GM21367 (cell line): Measurements from ENCODE around the gene GLIS1.

Experiments used
- ATAC-seq: cut with Tn5 transposase; IDR thresholded peaks from one replicate; pipeline ENCODE4 v1.9.1; 2021; ENCODE audit not compliant: unreplicated experiment

Gene GLIS1

DNA sequence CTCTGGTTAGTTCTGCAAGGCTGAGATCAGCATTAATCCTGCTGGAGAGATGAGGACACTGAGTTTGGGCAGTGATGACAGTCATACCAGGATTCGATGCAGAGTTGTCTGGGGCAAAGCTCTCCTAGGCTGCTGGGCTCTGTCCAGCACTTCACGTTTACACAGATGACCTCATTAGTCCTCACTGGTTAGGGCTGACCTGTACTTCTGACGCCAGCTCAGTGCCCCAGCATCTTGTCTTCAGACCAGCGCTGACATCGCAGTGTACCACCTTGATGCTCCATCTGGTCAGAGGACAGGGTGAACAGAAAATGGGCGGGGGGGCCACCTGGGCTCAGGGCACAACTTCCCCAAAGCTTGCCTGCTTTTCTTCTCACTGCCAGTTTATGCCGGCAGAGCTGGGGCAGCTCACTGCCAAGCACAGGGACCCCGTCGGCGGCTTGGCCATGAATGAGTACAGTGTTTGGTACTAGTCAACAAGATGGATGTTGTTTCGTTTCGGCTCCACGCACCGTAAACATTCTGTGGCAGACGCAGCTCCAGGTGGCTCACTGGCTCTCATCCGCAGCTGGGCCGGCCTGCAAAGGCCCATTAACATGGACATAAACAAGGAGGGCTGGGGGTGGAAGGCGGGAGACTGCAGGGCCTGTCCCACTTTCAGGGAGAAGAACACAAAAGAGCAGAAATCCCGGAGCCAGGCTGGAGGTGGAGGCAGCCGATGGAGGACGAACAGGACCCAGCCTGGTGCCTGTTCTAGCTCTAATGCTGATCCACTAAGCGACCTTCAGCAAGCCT, 118.7 kb downstream of the GLIS1 start:
- no peak for ATAC-seq

DNA sequence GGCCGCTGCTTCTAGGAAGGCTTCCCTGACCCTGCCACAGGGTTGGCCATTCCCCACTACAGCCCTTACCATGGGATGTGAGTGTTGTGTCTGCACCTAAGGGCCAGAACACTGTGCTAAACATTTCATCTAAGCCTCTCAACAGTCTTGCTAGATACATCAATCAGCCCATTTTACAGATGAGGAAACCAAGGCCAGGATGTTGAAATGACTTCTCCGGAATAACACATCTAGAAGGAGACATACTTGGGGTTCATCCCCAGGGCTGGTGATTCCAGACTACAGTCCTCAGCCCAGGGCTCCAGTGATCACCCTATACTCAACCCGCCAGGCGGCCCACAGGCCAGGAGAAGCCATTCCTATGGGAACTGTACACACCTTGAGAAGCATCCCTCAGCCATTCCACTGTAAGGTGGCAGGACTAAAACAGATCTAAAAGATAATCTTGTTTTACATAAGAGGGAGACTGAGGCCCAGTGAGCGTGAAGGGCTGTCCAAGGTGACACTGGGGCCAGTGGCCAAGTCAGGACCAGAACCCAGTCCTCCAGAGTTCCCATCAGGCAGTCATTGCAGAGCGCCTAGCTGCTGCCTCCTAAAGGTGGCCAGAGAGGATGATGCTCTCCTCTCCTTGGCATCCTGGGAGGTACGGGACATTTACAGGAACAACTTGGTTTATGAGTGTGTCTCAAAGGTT, 119.5 kb downstream of the GLIS1 start:
- no peak for ATAC-seq

DNA sequence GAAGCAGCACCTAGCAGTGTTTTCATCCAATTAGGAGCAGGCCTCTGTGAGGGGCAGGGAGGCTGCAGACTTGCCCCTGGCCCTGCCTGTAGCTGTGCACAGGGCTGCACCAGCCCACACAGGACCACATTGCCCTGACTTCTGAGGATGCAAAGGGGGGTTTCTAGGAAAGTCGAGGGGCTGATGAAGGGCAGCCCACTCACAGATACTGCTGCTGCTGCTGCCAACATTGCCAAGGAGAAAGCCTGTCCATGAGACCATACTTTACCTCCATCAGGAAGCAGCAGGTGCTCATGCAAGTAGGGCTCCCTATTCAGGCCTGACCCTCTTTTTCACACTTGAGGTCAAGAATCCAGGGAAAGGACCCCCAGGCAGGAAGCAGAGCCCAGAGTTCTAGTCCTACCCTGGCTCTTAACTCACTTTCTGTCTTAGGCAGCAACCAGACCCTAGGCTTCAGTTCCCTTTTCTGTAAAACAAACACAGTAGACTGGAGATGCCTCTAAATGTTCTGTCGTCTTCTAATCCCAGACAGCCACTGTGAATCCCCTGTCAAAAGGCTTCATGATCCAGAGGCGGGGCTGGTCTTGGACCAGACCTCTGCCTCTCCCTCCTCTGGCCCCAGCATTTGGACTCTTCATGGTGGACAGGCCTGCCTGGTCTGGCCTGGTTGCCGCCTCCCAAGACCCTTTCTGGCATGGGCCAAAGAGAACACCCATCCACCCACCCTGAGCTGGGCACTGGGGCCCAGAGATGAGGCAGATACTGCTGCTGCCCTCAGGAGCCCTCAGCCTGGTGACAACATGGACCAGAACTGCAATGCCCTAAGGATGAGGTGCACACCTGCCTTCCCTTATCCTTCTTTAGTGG, 120.2 kb downstream of the GLIS1 start:
- no peak for ATAC-seq

DNA sequence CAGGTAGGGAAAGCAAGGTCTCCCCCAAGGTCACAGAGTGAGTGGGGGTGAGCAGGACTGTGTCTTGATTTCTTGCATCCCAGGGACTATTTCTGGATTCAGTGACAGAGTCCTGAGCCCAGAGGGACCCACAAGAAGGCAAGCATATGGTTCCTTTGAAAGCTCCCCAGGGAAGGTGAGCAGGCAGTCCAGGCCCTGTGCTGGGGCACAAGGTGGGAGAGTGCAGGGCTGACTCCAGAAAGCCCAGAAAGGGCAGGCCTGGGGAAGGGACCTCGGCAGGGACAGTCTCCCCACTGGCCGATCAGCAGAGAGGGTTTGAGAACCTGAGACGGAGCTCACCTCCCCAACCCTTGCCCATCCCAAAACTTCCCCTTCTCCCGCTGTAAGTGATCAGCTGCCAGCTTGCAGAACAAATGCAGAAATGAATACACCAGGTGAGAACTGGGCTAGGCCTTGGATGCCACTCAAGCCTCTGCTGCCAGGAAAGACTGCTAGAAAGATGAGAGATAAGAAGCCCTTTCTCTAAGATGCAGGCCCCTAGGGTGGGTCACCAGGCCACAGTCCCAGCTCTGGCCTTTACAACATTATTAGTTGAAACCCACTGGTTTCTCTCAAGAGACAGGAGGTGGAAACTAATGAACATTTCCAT, 121.0 kb downstream of the GLIS1 start:
- no peak for ATAC-seq

DNA sequence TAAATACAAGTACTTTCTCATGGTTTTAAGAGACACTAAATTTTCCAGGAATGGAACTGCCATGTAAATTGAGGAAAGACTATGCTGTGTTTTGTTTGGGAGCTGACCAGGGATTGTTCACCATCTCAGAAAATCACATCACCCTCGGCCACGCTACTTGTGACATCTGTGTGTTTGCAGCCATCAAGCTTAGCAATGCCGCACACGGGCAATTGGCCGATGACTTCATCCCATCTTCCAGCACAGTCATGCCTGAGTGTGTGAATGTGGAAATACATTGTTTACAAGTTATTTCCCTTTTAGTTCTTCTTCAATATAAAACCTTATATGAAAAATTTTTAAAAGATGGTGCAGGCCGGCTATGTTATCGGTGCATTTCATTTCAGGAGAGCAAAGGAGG, 121.6 kb downstream of the GLIS1 start:
- ATAC-seq, result no peak

DNA sequence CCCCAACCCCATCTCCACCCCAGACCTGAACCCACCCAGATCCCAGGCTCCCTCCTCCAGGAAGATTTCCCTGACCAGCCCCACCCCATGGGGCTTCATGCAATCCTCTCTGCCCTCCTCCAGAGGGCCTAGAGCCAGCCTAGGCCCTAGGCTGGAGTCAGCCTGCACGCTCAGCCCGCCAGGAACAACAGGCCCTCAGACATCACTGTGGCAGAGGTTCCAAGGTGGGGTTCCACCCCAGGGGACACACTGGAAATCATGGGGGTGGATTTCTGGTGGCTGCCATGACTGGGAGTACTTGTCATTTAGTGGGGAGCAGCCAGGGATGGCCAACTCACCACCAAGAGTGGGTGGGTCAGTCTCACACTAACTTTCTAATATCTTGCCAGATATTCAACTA, 122.0 kb downstream of the GLIS1 start:
- ATAC-seq, result no peak

DNA sequence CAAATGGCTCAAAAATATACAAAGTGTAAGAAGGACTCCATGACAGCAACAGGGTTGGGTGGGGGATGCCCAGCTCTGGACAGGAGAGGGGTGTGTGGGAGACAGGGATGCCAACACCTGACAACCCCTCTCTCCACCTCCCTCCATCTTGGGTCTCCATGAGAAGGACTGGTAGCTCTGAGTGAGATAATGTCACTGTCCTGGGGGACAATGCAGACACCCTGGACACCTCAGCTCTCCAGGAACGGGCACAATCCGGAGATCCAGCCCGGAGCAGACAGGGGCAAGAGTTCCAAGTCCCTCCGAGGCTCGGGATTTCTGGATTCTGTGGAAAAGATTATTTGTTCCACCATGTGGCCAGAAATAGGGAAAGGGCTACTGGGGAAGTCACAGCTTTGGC, 122.5 kb downstream of the GLIS1 start:
- no peak for ATAC-seq

DNA sequence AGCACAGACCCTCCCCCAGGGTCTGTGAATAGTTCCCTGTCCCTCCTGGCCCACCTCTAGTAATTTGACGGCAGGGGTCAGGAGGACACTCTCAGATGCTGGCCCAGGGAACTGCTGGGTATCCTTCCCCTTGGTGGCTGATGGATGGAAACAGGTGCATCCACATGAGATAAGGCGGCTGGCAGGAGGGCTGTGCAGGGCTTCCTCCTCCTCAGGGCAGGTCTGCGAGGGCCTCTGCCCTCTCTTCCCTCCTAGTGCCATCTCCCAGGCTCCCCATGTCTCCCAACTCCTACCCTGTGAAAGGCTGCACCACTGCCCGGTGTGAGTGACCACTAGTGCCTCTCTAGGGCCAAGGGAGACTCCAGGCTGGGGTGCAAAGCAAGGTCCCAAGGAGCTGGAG, 123.9 kb downstream of the GLIS1 start:
- ATAC-seq, result no peak

DNA sequence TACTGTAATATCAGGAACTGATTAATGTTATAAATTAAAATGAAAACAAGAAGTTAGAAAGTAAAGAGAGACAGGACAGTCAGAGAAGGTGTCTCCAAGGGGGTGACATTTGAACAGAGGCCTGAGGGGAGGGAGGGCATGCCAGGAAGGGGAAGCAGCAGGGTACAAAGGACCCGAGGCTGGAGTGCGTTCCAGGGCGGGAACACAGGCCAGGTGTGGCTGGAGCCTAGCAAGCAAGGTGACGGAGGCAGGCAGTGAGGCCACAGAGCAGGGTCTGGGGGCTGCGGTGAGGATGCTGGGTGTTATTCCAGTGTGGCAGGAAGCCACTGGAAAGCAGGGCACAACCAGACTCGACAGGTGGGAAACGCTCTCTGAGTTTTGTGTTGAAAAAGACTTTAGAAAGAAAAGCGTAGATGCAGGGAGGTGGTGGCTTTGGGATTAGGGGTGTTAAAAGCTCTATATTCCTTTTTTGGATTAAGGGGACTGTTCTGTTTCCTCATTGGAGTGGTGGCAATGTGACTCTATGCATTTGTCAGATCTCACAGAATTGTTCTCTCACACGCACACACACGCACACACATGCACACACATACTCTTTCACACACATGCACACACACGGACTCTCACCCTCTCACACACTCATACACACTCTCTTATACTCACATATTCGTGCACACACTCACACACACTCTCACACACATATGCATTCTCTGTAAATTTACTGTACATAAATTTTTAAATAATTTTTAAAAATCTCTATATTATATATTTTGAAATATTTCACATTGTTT, 124.5 kb downstream of the GLIS1 start:
- ATAC-seq, result no peak

DNA sequence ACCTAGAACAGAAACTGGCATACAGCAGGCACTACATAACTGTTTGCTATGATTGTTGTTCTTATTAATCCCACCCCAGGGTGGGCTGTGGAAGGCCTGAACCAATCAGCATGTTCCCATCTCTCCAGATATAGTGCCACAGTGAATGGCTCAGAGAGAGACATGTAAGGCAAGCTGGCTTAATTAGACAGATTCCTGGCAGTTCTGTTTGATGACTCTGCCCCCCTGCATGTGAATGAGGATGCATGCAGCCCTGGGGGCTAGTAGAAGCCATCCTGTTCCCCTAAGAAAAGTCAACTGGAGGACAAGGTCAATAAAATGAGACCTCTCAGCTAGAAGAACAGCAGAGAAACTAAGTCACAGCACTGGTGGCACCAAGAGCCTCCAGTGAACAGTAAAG, 130.3 kb downstream of the GLIS1 start:
- ATAC-seq, result no peak

DNA sequence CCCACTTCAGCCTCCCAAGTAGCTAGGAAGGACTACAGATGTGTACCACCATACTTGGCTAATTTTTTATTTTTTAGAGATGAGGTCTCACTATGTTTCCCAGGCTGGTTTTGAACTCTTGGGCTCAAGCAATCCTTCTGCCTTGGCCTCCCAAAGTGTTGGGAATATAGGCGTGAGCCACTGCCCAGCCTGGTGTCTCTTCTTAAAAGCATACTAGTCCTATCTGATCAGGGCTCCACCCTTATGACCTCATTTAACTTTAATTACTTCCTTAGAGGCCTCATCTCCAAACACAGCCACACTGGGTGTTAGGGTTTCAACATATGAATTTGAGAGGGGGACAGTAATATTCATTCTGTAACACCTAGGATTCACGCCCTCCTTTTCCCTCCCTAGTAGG, 130.9 kb downstream of the GLIS1 start:
- no peak for ATAC-seq

DNA sequence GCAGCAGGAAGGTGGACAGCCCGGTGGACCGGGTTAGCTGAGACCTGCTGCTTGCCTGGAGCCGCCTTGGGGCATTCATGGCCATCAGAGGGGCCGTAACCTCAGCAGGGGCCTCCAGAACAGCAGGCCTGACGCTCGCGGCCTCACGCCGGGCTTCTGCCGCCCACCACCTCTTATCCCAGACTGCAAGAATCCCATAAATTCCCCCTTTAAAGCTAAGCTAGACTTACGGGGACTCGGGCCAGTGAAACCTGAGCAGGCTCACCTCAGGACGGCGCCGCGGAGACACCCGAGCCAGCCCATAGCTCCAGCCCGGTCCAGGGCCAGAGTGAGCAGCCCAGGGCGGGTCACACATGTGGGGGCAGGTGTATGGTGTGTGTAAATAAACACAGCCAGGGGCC, 132.3 kb downstream of the GLIS1 start:
- no peak for ATAC-seq

DNA sequence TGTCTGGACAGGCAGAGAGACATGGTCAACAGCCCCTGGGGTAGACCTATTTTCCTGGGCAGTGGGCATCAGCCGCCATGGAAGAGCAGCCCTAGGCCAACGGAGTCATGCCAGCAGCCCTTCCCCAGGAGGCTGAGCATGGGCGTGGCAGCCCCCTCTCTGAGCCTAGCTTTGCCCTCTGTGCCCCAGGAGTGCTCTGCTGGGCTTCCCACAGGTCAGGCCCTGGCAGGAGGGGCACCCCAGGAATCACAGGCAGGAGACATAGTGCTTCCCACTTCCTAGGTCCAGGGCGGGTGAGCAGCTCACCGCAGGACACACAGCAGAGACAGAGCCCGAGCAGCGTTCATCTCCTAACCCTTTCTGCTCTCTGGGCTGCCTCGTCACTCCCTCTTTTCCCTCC, 132.8 kb downstream of the GLIS1 start:
- no peak for ATAC-seq

DNA sequence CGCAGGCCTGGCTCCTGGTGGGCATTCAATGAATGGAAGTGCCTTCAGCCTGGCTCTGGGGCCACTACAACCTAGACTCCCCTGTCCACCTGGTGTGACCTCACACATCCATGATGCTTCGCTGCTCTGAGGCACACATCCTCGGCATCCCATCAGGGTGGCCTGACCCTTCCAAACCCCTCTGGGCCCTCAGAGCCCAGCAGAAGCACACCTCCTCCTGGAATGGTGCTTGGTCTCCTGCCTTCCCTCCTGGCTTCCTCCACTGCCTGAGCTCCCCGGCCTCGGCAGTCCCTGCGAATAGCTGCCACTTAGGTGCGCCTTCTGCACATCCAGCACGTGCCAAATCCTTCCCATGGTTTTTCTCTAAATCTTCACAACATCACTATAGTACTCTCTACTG, 133.8 kb downstream of the GLIS1 start:
- ATAC-seq, result no peak

DNA sequence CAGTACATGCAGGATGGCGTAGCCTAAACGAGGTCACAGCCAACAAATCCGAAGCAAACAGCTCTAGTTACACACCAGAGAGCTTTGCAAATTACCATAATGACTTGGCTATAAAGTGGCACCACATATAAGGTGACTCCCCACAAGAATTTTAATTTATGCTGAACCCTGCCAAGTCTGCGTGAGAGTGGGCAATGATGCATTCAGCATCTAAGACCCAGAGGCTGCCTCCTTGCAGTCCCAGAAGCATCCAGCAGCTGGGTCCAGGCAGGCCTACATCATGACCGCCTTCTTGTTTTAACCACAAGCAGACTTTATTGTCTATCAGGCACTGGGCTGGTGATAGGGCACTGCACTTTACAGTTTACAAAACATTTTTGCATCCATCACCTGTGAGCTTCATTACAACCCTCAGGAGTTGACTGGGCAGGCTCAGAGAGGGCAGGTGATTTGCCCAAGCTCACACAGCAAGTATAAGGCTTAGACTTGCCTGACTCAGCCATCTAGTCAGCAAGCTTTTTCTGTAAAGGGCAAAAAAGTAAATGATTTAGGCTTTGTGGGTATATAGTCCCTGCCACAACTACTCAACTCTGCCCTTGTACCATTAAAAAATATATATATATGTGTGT, 134.6 kb downstream of the GLIS1 start:
- ATAC-seq, result no peak

DNA sequence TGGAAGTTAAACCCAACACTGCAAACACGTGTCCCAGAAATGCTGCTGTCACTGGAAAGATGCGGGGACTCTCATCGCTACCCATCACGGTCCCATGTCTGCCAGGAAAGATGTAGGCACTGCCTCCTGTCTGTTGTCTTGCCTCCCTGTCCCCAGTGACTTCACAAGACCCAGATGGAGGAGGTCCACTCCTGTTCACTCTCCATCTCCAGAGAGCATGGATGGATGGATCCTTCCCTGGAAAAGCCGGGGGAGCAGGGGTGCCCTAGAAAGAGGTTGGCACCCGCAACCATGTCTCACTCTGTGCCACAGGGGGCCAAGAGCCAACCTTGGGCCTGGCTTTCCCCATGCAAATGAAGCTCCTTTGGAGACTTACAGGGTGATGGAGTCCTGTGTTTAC, 135.5 kb downstream of the GLIS1 start:
- ATAC-seq, result no peak

DNA sequence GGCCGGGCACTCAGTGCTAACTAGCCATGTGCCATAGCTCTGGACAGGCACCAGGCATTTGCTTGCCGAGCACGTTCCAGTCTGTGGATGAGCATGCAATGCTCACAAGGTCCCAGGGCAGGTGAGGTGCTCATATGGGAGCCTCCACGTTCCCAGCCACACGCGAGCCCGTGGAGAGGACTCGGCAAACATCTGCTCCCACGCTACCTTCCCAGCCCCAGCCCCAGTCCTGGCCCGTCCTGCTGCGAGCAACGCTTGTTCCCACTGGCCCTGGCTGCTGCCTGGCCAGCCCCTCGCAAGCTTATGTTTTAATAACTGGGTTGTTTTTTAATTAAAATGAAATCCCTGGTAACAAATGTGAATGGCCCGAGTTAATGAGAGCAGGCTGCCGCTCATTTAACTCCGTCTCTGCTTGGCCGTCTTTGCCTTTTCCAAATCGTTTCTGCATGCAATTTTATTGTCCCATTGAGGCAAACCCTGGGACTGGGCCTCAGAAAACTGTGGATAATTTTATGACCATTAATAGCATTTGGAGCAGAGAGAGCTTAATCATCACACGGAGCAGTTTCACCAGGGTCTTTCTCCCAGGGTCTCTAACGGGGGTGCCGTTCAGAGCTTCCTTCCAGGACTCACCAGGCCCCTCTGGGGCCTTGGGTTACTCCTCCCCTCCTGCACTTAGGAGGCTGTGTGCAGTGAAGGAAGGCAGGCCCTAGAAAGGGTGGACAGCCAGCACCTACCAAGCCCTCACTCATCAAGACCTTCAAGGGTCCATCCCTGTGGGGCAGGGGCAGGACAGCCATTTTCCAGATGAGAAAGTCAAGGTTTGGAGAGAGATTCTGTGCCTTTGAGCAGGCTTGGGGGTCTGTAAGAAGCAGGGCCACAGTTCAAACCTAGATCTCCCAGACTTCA, 136.8 kb downstream of the GLIS1 start:
- ATAC-seq, result no peak

DNA sequence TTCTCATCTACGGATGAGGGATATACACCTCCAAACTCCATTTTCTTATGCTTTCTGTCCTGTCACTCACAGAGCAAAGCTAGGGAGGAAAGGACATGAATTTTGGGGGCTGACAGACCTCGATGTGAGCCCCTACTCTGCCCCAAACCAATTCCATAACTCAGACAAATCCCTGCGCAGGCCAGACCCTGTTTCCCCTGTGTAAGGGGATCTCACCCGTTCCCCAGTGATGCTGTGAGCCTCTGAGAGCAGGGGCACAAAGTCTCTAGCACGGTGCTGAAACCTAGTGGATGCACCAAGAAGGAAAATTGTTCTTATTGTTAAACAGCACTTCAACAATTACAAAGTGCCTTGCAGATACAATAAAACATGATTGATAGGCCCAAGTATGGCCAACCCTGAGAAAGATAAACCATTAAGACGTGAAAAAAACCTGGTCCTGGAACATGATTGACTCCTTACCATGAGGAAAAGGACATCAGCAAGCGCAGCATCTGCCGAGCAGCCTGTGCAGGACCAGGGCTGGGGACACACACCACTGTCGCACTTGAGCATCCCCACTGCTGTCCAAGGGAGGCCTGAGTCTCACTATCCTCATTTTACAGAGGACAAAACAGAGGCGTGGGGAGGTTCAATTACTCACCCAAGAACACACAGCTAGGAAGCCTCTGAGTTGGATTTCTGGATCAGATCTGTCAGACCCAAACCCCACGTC, 137.8 kb downstream of the GLIS1 start:
- ATAC-seq, result no peak
